GM12878 (cell line): Measurements from ENCODE around the gene ZNF592. TPM values are rescaled to one million over a fixed set of nuclear protein-coding genes. Genes with fewer than 3 reads are reported as not detected.

ENCODE experiments used
- ATAC-seq: fragments of 200-7000 bp; cut with Tn5 transposase; 3 replicates; pipeline ENCODE4 v1.9.1; 2020; ENCODE audit warnings: mild to moderate bottlenecking, moderate library complexity
- BruUV-seq: library from RNA; stranded (reverse); fragments of 400-500 nt; replicated peaks from 2 replicates; lab custom pipeline; 2021; lab: Mats Ljungman, UMichigan
- CTCF ChIA-PET: fragments of 300-600 bp; sonication (Branson Sonifier 250); formaldehyde crosslinking; extraction: SDS; loops from one replicate; lab custom pipeline; 2021; ENCODE audit warnings: inconsistent platforms; lab: Yijun Ruan, JAX
- POLR2A ChIA-PET: fragments of 350-600 bp; formaldehyde crosslinking; extraction: SDS; loops from one replicate; lab custom pipeline; 2021; ENCODE audit warnings: inconsistent platforms; lab: Charles Lee
- RAD21 ChIA-PET: fragments of 300-600 bp; sonication (Branson Sonifier 250); formaldehyde crosslinking; loops from one replicate; lab custom pipeline; 2023; ENCODE audit warnings: antibody characterized with exemption; ENCODE audit not compliant: unreplicated experiment; lab: Charles Lee
- SMC1A ChIA-PET: fragments of 300-600 bp; sonication (Branson Sonifier 250); formaldehyde crosslinking; loops from one replicate; lab custom pipeline; 2023; ENCODE audit not compliant: unreplicated experiment, uncharacterized antibody; lab: Charles Lee
- DNase-seq: peaks from one replicate; pipeline ENCODE4 v3.0.0-alpha.2; 2011; ENCODE audit warnings: low read depth, low spot score
- FAIRE-seq: peaks from 3 replicates; lab custom pipeline; 2011; peaks lifted over from hg19 to GRCh38; lab: Jason Lieb, UNC
- H2AFZ ChIP-seq: 2 replicates; pipeline ENCODE4 v1.6.0; 2011; ENCODE audit warnings: low read depth, low read length, control low read depth; ENCODE audit not compliant: control insufficient read depth
- H3K27ac ChIP-seq: 2 replicates; pipeline ENCODE4 v1.5.1; 2011; ENCODE audit warnings: control low read depth; ENCODE audit not compliant: control insufficient read depth, insufficient read depth
- H3K27me3 ChIP-seq, 2 experiments: replicated peaks in 1 of 2; 2 replicates each; pipeline versions ENCODE4 v1.6.0 to v1.6.1; 2011; ENCODE audit warnings: low read length in 1 of 2; ENCODE audit not compliant: control insufficient read depth in 2 of 2, insufficient read depth in 2 of 2
- H3K36me3 ChIP-seq, 2 experiments: 2 replicates each; pipeline ENCODE4 v1.5.1; 2011; ENCODE audit warnings: low read length in 1 of 2; ENCODE audit not compliant: control insufficient read depth in 2 of 2, insufficient read depth in 2 of 2
- H3K4me1 ChIP-seq: 2 replicates; pipeline ENCODE4 v1.6.1; 2011; ENCODE audit warnings: mild to moderate bottlenecking, low read length, moderate library complexity, mixed read lengths; ENCODE audit not compliant: control insufficient read depth, insufficient read depth
- H3K4me2 ChIP-seq: 2 replicates; pipeline ENCODE4 v1.6.0; 2011; ENCODE audit warnings: control low read depth; ENCODE audit not compliant: control insufficient read depth, insufficient read depth
- H3K4me3 ChIP-seq: fragments of 200-600 bp; sonication (generic); 2 replicates; pipeline ENCODE4 v1.5.1; 2016
- H3K79me2 ChIP-seq: 2 replicates; pipeline ENCODE4 v1.6.0; 2011; ENCODE audit warnings: low read length; ENCODE audit not compliant: control insufficient read depth, insufficient read depth
- H3K9ac ChIP-seq: 2 replicates; pipeline ENCODE4 v1.8.0; 2011; ENCODE audit warnings: low read length, control low read depth, mixed read lengths; ENCODE audit not compliant: control insufficient read depth, insufficient read depth
- H3K9me3 ChIP-seq: replicated peaks from 3 replicates; pipeline ENCODE4 v1.5.1; 2011; ENCODE audit warnings: mild to moderate bottlenecking, low read length; ENCODE audit not compliant: control insufficient read depth, insufficient read depth
- H4K20me1 ChIP-seq: 2 replicates; pipeline ENCODE4 v1.6.0; 2011; ENCODE audit not compliant: control insufficient read depth, insufficient read depth
- ATF7 ChIP-seq: fragments of 450-650 bp; IDR thresholded peaks from 2 replicates; pipeline ENCODE4 v1.6.1; 2016; ENCODE audit warnings: low read depth, mild to moderate bottlenecking
- BHLHE40 ChIP-seq, 2 experiments: fragments of 450-650 bp in 1 of 2; IDR thresholded peaks; 2 replicates each; pipeline ENCODE4 v1.6.1; 2011 to 2017; ENCODE audit warnings: low read depth in 2 of 2, borderline replicate concordance in 1 of 2, improper control_type of control experiment in 1 of 2, low read length in 1 of 2, mild to moderate bottlenecking in 1 of 2
- BMI1 ChIP-seq: fragments of 450-650 bp; IDR thresholded peaks from 2 replicates; pipeline ENCODE4 v1.6.1; 2016; ENCODE audit warnings: mild to moderate bottlenecking, moderate library complexity, borderline replicate concordance
- ETV6 ChIP-seq, 2 experiments: fragments of 450-650 bp in 1 of 2; IDR thresholded peaks in 1 of 2; conservative IDR thresholded peaks in 1 of 2; 2 replicates each; pipeline ENCODE4 v1.6.1; 2014; ENCODE audit warnings: antibody characterized with exemption in 1 of 2, borderline replicate concordance in 1 of 2, low read depth in 1 of 2, mild to moderate bottlenecking in 1 of 2, moderate library complexity in 1 of 2
- EZH2 ChIP-seq: IDR thresholded peaks from 2 replicates; pipeline ENCODE4 v1.6.1; 2012; ENCODE audit warnings: low read depth, mild to moderate bottlenecking, control low read depth, inconsistent platforms, low read length, borderline replicate concordance; ENCODE audit not compliant: control insufficient read depth
- FOXK2 ChIP-seq: fragments of 450-650 bp; IDR thresholded peaks from 2 replicates; pipeline ENCODE4 v1.6.1; 2017; ENCODE audit warnings: mild to moderate bottlenecking, moderate library complexity
- KAT2A ChIP-seq: conservative IDR thresholded peaks from 2 replicates; pipeline ENCODE4 v1.6.1; 2011; ENCODE audit warnings: low read depth, low read length; ENCODE audit not compliant: control insufficient read depth
- MYB ChIP-seq: fragments of 150-350 bp; IDR thresholded peaks from 2 replicates; pipeline ENCODE4 v1.6.1; 2014; ENCODE audit warnings: mild to moderate bottlenecking, low read depth, low read length, borderline replicate concordance
- NR2F1 ChIP-seq: fragments of 450-650 bp; conservative IDR thresholded peaks from 2 replicates; pipeline ENCODE4 v1.6.1; 2017; ENCODE audit warnings: mild to moderate bottlenecking
- PML ChIP-seq: IDR thresholded peaks from 2 replicates; pipeline ENCODE4 v1.6.1; 2012; ENCODE audit warnings: low read length, inconsistent platforms
- SMAD5 ChIP-seq: IDR thresholded peaks from 2 replicates; pipeline ENCODE4 v1.6.1; 2016; ENCODE audit warnings: antibody characterized with exemption, low read depth
- STAT1 ChIP-seq: fragments of 450-650 bp; conservative IDR thresholded peaks from 2 replicates; pipeline ENCODE4 v1.6.1; 2014; ENCODE audit warnings: antibody characterized with exemption, mild to moderate bottlenecking
- ZBED1 ChIP-seq: IDR thresholded peaks from 2 replicates; pipeline ENCODE4 v1.6.1; 2016; ENCODE audit warnings: borderline replicate concordance
- ZNF274 ChIP-seq: IDR thresholded peaks from one replicate; pipeline ENCODE4 v1.8.0; 2011; ENCODE audit not compliant: insufficient read length, insufficient read depth
- ZNF622 ChIP-seq: fragments of 450-650 bp; IDR thresholded peaks from 2 replicates; pipeline ENCODE4 v1.6.1; 2017; ENCODE audit warnings: mild to moderate bottlenecking, inconsistent platforms
- WGBS: methylation state at CpG from one replicate; pipeline ENCODE4 v1.1.6; 2016; ENCODE audit warnings: low lambda C conversion rate; ENCODE audit not compliant: insufficient replicate concordance, insufficient coverage; ENCODE audit errors: missing lambda C conversion rate; 5-methylcytosine and 5-hydroxymethylcytosine counted together
- in situ Hi-C: fragments of 300-500 bp; cut with MboI; formaldehyde crosslinking; loops from 9 replicates; pipeline ENCODE4 v1.14.3; 2018; ENCODE audit warnings: mixed read lengths
- intact Hi-C: fragments of 100-400 bp; cut with micrococcal nuclease; formaldehyde crosslinking; loops from one replicate; pipeline ENCODE4 v1.14.2; 2022; ENCODE audit not compliant: unreplicated experiment
- polyA plus RNA-seq, 11 experiments: library from polyadenylated mRNA; depleted of rRNA in 4 of 11; unstranded in 6 of 11; stranded (reverse) in 5 of 11; fragments of >200 nt; fragmentation: Nextera tagmentation in 4 of 11; fragmentation: Illumina TruSeq in 1 of 11; extraction: Ambion mirVana in 4 of 11; extraction: Trizol in 1 of 11; gene quantifications; 1 replicate in 1 of 11; 2 replicates in 10 of 11; pipeline versions ENCODE4 v1.2.1 to v1.2.3, GENCODE V29; 2011 to 2016; ENCODE audit warnings: inconsistent platforms in 2 of 11, missing spikeins in 2 of 11, low read depth in 1 of 11
- total RNA-seq, 4 experiments: library from RNA; depleted of rRNA in 3 of 4; stranded (reverse); fragments of >200 nt in 3 of 4; fragmentation: Illumina TruSeq in 1 of 4; extraction: Trizol in 1 of 4; gene quantifications; 2 replicates each; pipeline versions ENCODE4 v1.2.1 to v1.2.3, GENCODE V29; 2013 to 2021
- TF ChIP-seq, protein P1 (sequence below): fragments of 450-650 bp; conservative IDR thresholded peaks from 2 replicates; pipeline ENCODE4 v1.6.1; 2017; ENCODE audit warnings: mild to moderate bottlenecking, moderate library complexity
- TF ChIP-seq, protein P2 (sequence below): fragments of 150-350 bp; IDR thresholded peaks from 2 replicates; pipeline ENCODE4 v1.6.1; 2016; ENCODE audit warnings: low read depth, low read length

ZNF592 gene
- total and polyA plus RNA-seq, 10 of the 15 experiments (the other 5 are each of a cell fraction or from before 2014, with no cell fraction given): 0.95 to 23.7 (median 8.6) TPM

DNA sequence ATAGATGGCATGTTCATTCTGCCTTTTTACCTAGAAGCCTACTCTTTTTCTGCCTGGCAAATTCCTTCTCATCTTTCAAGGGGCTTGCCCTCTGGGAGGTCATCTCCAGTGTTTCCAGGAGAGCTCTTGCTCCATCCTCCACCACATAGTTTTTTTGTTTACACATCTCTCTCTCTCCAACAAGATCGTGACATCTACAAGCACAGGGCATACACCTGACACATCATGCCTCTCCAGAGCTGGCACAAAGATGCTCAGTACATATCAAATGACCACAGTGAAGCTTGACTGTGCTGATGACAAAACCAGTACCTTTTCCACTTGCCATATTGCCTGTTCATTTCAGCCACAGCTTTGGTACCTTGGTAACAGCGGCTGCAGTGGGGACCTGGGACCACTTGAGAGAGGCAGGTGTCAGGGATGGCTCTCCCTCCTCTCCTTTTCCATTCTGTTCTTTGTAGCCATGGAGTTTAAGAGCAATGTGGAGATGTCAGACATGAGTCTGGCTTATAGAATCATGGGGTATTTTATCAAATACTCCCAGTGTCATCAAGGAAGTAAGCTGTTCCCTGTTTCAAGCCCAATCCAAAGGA, 84.2 kb downstream of the ZNF592 start (continued):
- no peak for TF ChIP-seq KAT2A
- no peak for TF ChIP-seq ZNF274

DNA sequence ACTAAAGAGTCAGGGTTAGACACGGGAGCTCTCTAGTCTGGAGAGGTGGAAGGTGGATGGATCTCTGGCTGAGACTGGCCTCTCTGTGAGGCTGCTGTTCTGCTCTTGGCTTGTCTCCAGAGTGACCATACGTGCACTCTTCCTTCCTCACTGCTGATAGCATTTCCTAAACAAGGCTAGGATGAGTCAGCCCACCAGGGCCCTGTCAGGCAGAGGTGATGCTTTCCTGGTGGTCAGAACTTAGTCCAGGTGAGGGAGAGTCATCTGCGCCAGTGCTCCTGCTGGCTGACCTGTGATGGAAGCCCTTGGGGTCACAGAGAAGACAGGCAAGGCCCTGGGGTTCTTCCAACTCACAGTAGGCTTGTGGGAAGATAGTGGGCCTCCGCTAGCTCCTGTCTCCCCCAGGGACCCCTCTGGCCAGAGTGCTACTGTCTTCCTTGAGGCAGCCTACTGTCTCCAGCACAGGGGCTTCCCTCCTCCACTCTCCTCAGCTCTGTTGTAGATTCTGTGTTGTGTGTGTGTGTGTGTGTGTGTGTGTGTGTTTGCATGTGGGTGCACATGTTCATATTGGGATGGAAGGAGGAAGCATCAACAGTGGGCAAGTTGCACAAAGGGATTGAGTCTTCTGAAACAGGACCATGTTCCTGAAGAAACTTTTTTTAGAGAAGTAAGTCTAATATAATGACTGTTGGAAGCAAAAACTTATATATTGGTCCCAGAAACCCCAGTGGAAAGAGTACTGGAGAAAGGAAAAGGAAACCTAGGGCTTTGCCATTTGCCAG, 85.2 kb downstream of the ZNF592 start:
- H3K79me2 ChIP-seq: no peaks in the 10 kb centered on the region
- DNase-seq (no peak), FAIRE-seq (no peak), ATAC-seq (no peak)
- ChIA-PET POLR2A (no interaction called here), RAD21 (interaction anchor here (1.1 kb wide), 1 partner anchor 235 kb away, joined by 3 read pairs; no protein-coding TSS in a partner anchor)
- H3K27me3 ChIP-seq: peaks cover 2 to 11% of the 10 kb centered on the region in 2 experiments
- intact Hi-C loops: no loop called here
- H3K4me3 ChIP-seq: no peak overlapping the region
- H3K36me3 ChIP-seq: no peaks in the 10 kb centered on the region
- H3K27ac ChIP-seq: no peak overlapping the region
- H4K20me1 ChIP-seq: no peaks in the 10 kb centered on the region
- 2% methylated on average over 4 of the region's 4 CpGs for WGBS
- H3K4me2 ChIP-seq: no peak overlapping the region
- no TSS peak for BruUV-seq
- TF ChIP-seq ETV6 (conservative IDR thresholded peaks at IDR 0.05 in 1 of 2, IDR thresholded peaks at IDR 0.05 in 1 of 2; ENCODE audit: borderline replicate concordance in 1 of 2, low read depth in 1 of 2) (no peak), ZNF622 (no peak), MYB (no peak), FOXK2 (no peak), BMI1 (no peak), ATF7 (no peak), SMAD5 (no peak), NR2F1 (no peak), PML (no peak), STAT1 (no peak), BHLHE40 (IDR thresholded peaks at IDR 0.05; ENCODE audit: borderline replicate concordance in 1 of 2, low read depth in 2 of 2, low read length in 1 of 2) (no peak), ZBED1 (no peak), EZH2 (no peak)
- TF ChIP-seq, protein P1, sequence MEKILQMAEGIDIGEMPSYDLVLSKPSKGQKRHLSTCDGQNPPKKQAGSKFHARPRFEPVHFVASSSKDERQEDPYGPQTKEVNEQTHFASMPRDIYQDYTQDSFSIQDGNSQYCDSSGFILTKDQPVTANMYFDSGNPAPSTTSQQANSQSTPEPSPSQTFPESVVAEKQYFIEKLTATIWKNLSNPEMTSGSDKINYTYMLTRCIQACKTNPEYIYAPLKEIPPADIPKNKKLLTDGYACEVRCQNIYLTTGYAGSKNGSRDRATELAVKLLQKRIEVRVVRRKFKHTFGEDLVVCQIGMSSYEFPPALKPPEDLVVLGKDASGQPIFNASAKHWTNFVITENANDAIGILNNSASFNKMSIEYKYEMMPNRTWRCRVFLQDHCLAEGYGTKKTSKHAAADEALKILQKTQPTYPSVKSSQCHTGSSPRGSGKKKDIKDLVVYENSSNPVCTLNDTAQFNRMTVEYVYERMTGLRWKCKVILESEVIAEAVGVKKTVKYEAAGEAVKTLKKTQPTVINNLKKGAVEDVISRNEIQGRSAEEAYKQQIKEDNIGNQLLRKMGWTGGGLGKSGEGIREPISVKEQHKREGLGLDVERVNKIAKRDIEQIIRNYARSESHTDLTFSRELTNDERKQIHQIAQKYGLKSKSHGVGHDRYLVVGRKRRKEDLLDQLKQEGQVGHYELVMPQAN: no peak
- TF ChIP-seq, protein P2, sequence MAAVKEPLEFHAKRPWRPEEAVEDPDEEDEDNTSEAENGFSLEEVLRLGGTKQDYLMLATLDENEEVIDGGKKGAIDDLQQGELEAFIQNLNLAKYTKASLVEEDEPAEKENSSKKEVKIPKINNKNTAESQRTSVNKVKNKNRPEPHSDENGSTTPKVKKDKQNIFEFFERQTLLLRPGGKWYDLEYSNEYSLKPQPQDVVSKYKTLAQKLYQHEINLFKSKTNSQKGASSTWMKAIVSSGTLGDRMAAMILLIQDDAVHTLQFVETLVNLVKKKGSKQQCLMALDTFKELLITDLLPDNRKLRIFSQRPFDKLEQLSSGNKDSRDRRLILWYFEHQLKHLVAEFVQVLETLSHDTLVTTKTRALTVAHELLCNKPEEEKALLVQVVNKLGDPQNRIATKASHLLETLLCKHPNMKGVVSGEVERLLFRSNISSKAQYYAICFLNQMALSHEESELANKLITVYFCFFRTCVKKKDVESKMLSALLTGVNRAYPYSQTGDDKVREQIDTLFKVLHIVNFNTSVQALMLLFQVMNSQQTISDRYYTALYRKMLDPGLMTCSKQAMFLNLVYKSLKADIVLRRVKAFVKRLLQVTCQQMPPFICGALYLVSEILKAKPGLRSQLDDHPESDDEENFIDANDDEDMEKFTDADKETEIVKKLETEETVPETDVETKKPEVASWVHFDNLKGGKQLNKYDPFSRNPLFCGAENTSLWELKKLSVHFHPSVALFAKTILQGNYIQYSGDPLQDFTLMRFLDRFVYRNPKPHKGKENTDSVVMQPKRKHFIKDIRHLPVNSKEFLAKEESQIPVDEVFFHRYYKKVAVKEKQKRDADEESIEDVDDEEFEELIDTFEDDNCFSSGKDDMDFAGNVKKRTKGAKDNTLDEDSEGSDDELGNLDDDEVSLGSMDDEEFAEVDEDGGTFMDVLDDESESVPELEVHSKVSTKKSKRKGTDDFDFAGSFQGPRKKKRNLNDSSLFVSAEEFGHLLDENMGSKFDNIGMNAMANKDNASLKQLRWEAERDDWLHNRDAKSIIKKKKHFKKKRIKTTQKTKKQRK: no peak
- TF ChIP-seq, all 136 proteins: peak for 0
- no peak overlapping the region for H3K9ac ChIP-seq
- no peaks in the 10 kb centered on the region for H3K9me3 ChIP-seq
- ChIA-PET CTCF (interaction anchor here (0.8 to 3.4 kb wide), 7 partner anchors 10 to 211 kb away, joined by 3 to 18 read pairs (median 3); no protein-coding TSS in a partner anchor), SMC1A (interaction anchor here (0.5 to 1.2 kb wide), 5 partner anchors 11 to 94 kb away, joined by 3 to 4 read pairs (median 3); no protein-coding TSS in a partner anchor)
- in situ Hi-C loops: no loop called here
- no peaks in the 10 kb centered on the region for H3K4me1 ChIP-seq
- H2AFZ ChIP-seq: no peak overlapping the region
